Upper lobe of right lung (tissue), 1 donor: ENCODE measurements around the gene FEN1. TPM values are rescaled to one million over a fixed set of nuclear protein-coding genes. Genes with fewer than 3 reads are reported as not detected.

Experiments
- ATAC-seq: fragments of 200-7000 bp; cut with Tn5 transposase; one replicate; pipeline ENCODE4 v1.9.1; 2020; ENCODE audit warnings: mild to moderate bottlenecking, moderate library complexity
- DNase-seq: peaks from one replicate; pipeline ENCODE4 v3.0.0-alpha.2; 2020
- H3K27ac ChIP-seq: fragments of 200-600 bp; one replicate; pipeline ENCODE4 v1.8.0; 2022
- H3K27me3 ChIP-seq: fragments of 200-600 bp; one replicate; pipeline ENCODE4 v1.8.0; 2022; ENCODE audit warnings: mild to moderate bottlenecking
- H3K36me3 ChIP-seq: fragments of 200-600 bp; one replicate; pipeline ENCODE4 v1.8.0; 2022
- H3K4me1 ChIP-seq: fragments of 200-600 bp; one replicate; pipeline ENCODE4 v1.8.0; 2022
- H3K4me3 ChIP-seq: fragments of 200-600 bp; one replicate; pipeline ENCODE4 v1.8.0; 2022; ENCODE audit warnings: mild to moderate bottlenecking
- H3K9me3 ChIP-seq: fragments of 200-600 bp; one replicate; pipeline ENCODE4 v1.8.0; 2022
- CTCF ChIP-seq: fragments of 200-600 bp; IDR thresholded peaks from one replicate; pipeline ENCODE4 v1.8.0; 2022; ENCODE audit warnings: antibody characterized with exemption
- intact Hi-C: fragments of 100-400 bp; cut with DNase I; formaldehyde crosslinking; loops from one replicate; pipeline ENCODE4 v1.11.0; 2022
- total RNA-seq: library from RNA; stranded (reverse); fragmentation: NEBNext Ultra II Directional; extraction: Animal tissue kit (Norgen Biotek cat#: 25700); gene quantifications from one replicate; pipeline ENCODE4 v1.2.1, GENCODE V29; 2021
- donor health status: DM: no; HTN: yes; CAD: no; lungs with severe emphysema.

The FEN1 gene
- total RNA-seq, 1 donor from 2014 or later = 4.9 TPM

- Histone ChIP-seq H3K36me3 (peaks cover 21% of the 10 kb centered on the region), H3K4me1 (peaks cover 11% of the 10 kb centered on the region), H3K9me3 (no peaks in the 10 kb centered on the region), H3K27ac (peak overlapping the region; percentile 61), H3K27me3 (no peaks in the 10 kb centered on the region), H3K4me3 (no peak overlapping the region)
- peak; percentile 88 for TF ChIP-seq CTCF
- ATAC-seq (peak; percentile 70), DNase-seq (no peak)
- intact Hi-C loops = loop anchor here (10.0 kb wide), 1 partner anchor 317 kb away; no protein-coding TSS in a partner anchor
Observed at GRCh38 chr11:61797263-61797944, 4.7 kb downstream of the FEN1 start.

GRCh38 chr11:61799665-61800284 lies 7.1 kb downstream of the FEN1 start:
- no peak for DNase-seq
- intact Hi-C loops = loop anchor here (10.0 kb wide), 1 partner anchor 315 kb away; no protein-coding TSS in a partner anchor

GRCh38 chr11:61800331-61801281 lies 7.9 kb downstream of the FEN1 start:
- H3K4me1 ChIP-seq = no peaks in the 10 kb centered on the region
- DNase-seq (no peak), ATAC-seq (no peak)
- H3K27ac ChIP-seq = no peak overlapping the region
- no peak for TF ChIP-seq CTCF
- no peaks in the 10 kb centered on the region for H3K27me3 ChIP-seq
- H3K36me3 ChIP-seq = peaks cover 37% of the 10 kb centered on the region
- intact Hi-C loops = no loop called here
- H3K9me3 ChIP-seq = no peaks in the 10 kb centered on the region
- H3K4me3 ChIP-seq = no peak overlapping the region

More at GRCh38 chr11:61799665-61800284, 7.1 kb downstream of the FEN1 start:
- Histone ChIP-seq H3K9me3 (no peaks in the 10 kb centered on the region), H3K36me3 (peaks cover 33% of the 10 kb centered on the region), H3K27me3 (no peaks in the 10 kb centered on the region), H3K4me1 (no peaks in the 10 kb centered on the region), H3K27ac (no peak overlapping the region), H3K4me3 (no peak overlapping the region)
- no peak for ATAC-seq
- no peak for TF ChIP-seq CTCF

- TF ChIP-seq CTCF = no peak
- no peaks in the 10 kb centered on the region for H3K9me3 ChIP-seq
- no peaks in the 10 kb centered on the region for H3K4me1 ChIP-seq
- no peak overlapping the region for H3K27ac ChIP-seq
- intact Hi-C loops = no loop called here
- DNase-seq (no peak), ATAC-seq (no peak)
- no peaks in the 10 kb centered on the region for H3K27me3 ChIP-seq
- peaks cover 48% of the 10 kb centered on the region for H3K36me3 ChIP-seq
- H3K4me3 ChIP-seq = no peak overlapping the region
Observed at GRCh38 chr11:61802605-61803004, 9.9 kb downstream of the FEN1 start.

- intact Hi-C loops = no loop called here
- H3K4me3 ChIP-seq = no peak overlapping the region
- no peaks in the 10 kb centered on the region for H3K4me1 ChIP-seq
- no peaks in the 10 kb centered on the region for H3K9me3 ChIP-seq
- H3K27me3 ChIP-seq = no peaks in the 10 kb centered on the region
- DNase-seq (no peak), ATAC-seq (no peak)
- H3K36me3 ChIP-seq = peaks cover 62% of the 10 kb centered on the region
- H3K27ac ChIP-seq = no peak overlapping the region
- no peak for TF ChIP-seq CTCF
Observed at GRCh38 chr11:61803889-61804647, 11.4 kb downstream of the FEN1 start.
